ENCODE measurements around the gene DHX35.

DHX35 gene

GRCh38 chr20:38939686-38940085 is 22.5 kb upstream of the DHX35 start:
- no peaks in the 10 kb centered on the region for H3K9me3 ChIP-seq (ENCODE audit: control insufficient read depth, insufficient read depth, low read depth, low read length)
- peaks cover 10 to 87% of the 10 kb centered on the region in 2 experiments; a peak in 2 of 3 replicates for H3K36me3 ChIP-seq (ENCODE audit: control insufficient read depth in 2 of 2, insufficient read depth in 1 of 2, low read length in 2 of 2)
- no peak overlapping the region for H3K27ac ChIP-seq (ENCODE audit: extremely low read depth, low read depth, low read length)
- H3K4me3 ChIP-seq (ENCODE audit: low read depth, low read length), result no peak overlapping the region
- POLR2A ChIA-PET, result no interaction called here
- H3K4me1 ChIP-seq (ENCODE audit: control insufficient read depth, insufficient read depth, low read length), result no peaks in the 10 kb centered on the region
- TF ChIP-seq ZNF521 (tag by site-specific recombination; IDR thresholded peaks at IDR 0.05), result no peak
- no peak for TF ChIP-seq ZNF19 (tag by site-specific recombination; IDR thresholded peaks at IDR 0.05; ENCODE audit: low read depth)
- TF ChIP-seq ZNF701 (tag by site-specific recombination; IDR thresholded peaks at IDR 0.05), result no peak
- no peak for TF ChIP-seq ZNF433 (tag by site-specific recombination; IDR thresholded peaks at IDR 0.05; ENCODE audit: low read depth)
- CTCF ChIA-PET, result no interaction called here

- no peaks in the 10 kb centered on the region for H3K4me1 ChIP-seq (ENCODE audit: control insufficient read depth, insufficient read depth, low read length)
- CTCF ChIA-PET, result interaction anchor here (1.1 kb wide), 1 partner anchor 14 kb away, joined by 5 read pairs; the partner anchor contains the start of gene FAM83D
- H3K4me3 ChIP-seq (ENCODE audit: low read depth, low read length), result no peak overlapping the region
- H3K36me3 ChIP-seq (ENCODE audit: control insufficient read depth in 2 of 2, insufficient read depth in 1 of 2, low read length in 2 of 2), result peaks cover 10 to 91% of the 10 kb centered on the region in 2 experiments; a peak in 2 of 3 replicates
- H3K27ac ChIP-seq (ENCODE audit: extremely low read depth, low read depth, low read length), result no peak overlapping the region
- no peaks in the 10 kb centered on the region for H3K9me3 ChIP-seq (ENCODE audit: control insufficient read depth, insufficient read depth, low read depth, low read length)
- no peak for TF ChIP-seq ZNF280D (tag by site-specific recombination; IDR thresholded peaks at IDR 0.05)
- no peak for TF ChIP-seq AEBP2 (tag by site-specific recombination; IDR thresholded peaks at IDR 0.05; ENCODE audit: borderline replicate concordance)
- TF ChIP-seq SALL2 (tag by site-specific recombination; IDR thresholded peaks at IDR 0.05; ENCODE audit: borderline replicate concordance), result no peak
- TF ChIP-seq ZNF214 (tag by site-specific recombination; IDR thresholded peaks at IDR 0.05; ENCODE audit: borderline replicate concordance), result no peak
- TF ChIP-seq ZNF184 (tag by site-specific recombination; IDR thresholded peaks at IDR 0.05), result no peak
- no peak for TF ChIP-seq OVOL3 (tag by site-specific recombination; IDR thresholded peaks at IDR 0.05)
- no peak for TF ChIP-seq ZNF133 (tag by site-specific recombination; IDR thresholded peaks at IDR 0.05)
- no peak for TF ChIP-seq PRDM10 (tag by site-specific recombination; IDR thresholded peaks at IDR 0.05)
- TF ChIP-seq ZNF785 (tag by site-specific recombination; IDR thresholded peaks at IDR 0.05), result no peak
- TF ChIP-seq ZNF660 (tag by site-specific recombination; IDR thresholded peaks at IDR 0.05), result no peak
- no peak for TF ChIP-seq SCRT1 (tag by site-specific recombination; IDR thresholded peaks at IDR 0.05; ENCODE audit: borderline replicate concordance)
- no peak for TF ChIP-seq ZBTB17 (tag by site-specific recombination; IDR thresholded peaks at IDR 0.05)
- no peak for TF ChIP-seq ZNF830 (tag by site-specific recombination; IDR thresholded peaks at IDR 0.05; ENCODE audit: low read depth)
- TF ChIP-seq ELK4 (IDR thresholded peaks at IDR 0.05; ENCODE audit: borderline replicate concordance, low read depth, low read length), result no peak
- no peak for TF ChIP-seq TSHZ1 (tag by site-specific recombination; IDR thresholded peaks at IDR 0.05; ENCODE audit: borderline replicate concordance)
- TF ChIP-seq ZNF707 (tag by site-specific recombination; IDR thresholded peaks at IDR 0.05), result no peak
- TF ChIP-seq ZBTB48 (tag by site-specific recombination; IDR thresholded peaks at IDR 0.05), result no peak
- no peak for TF ChIP-seq ZNF433 (tag by site-specific recombination; IDR thresholded peaks at IDR 0.05; ENCODE audit: low read depth)
- TF ChIP-seq FEZF1 (tag by site-specific recombination; IDR thresholded peaks at IDR 0.05), result no peak
- POLR2A ChIA-PET, result interaction anchor here (0.8 to 1.4 kb wide), 2 partner anchors 15 to 22 kb away, joined by 3 read pairs; partner anchors contain the start of gene DHX35
Measured at GRCh38 chr20:38940644-38941043, 21.5 kb upstream of the DHX35 start.

All from HEK293 (cell line).